K562 (cell line): ENCODE data around the gene CDC14A. TPM values are rescaled to one million over a fixed set of nuclear protein-coding genes. Genes with fewer than 3 reads are reported as not detected.
A peak's percentile ranks its signal among the peaks of the same experiment; 100 is the strongest.

Source experiments
- ATAC-seq: fragments of 200-7000 bp; cut with Tn5 transposase; 3 replicates; pipeline ENCODE4 v1.9.1; 2020; ENCODE audit warnings: moderate library complexity
- BruUV-seq: library from RNA; stranded (reverse); fragments of 400-500 nt; replicated peaks from 2 replicates; lab custom pipeline; 2021; lab: Mats Ljungman, UMichigan
- CTCF ChIA-PET: fragments of 300-600 bp; formaldehyde crosslinking; extraction: SDS; loops from one replicate; lab custom pipeline; 2021; ENCODE audit warnings: low intra/inter-chr PET ratio; lab: Yijun Ruan, JAX
- POLR2A ChIA-PET: fragments of 300-600, 350-650 bp; sonication (Branson Sonifier 250); formaldehyde crosslinking; extraction: SDS; loops from one replicate; lab custom pipeline; 2021; ENCODE audit warnings: antibody characterized with exemption, inconsistent platforms; lab: Yijun Ruan, JAX
- DNase-seq, 4 experiments: peaks; one replicate each; pipeline versions ENCODE4 v3.0.0 to v3.0.0-alpha.2; 2011 to 2018; ENCODE audit warnings: low spot score in 3 of 4, mixed read lengths in 3 of 4; ENCODE audit errors: extremely low read depth in 1 of 4
- FAIRE-seq: peaks from 2 replicates; lab custom pipeline; 2011; peaks lifted over from hg19 to GRCh38; lab: Jason Lieb, UNC
- H2AFZ ChIP-seq: 2 replicates; pipeline ENCODE4 v1.6.0; 2011; ENCODE audit warnings: low read depth, low read length, control low read depth, inconsistent platforms
- H3K27ac ChIP-seq: fragments of 200-600 bp; 3 replicates; pipeline ENCODE4 v1.8.0; 2011; ENCODE audit warnings: low read depth, mild to moderate bottlenecking, control low read depth, inconsistent platforms, low read length, moderate library complexity, mixed read lengths; ENCODE audit errors: extremely low read depth
- H3K27me3 ChIP-seq, 2 experiments: fragments of 300-600 bp in 1 of 2; 2 replicates in 1 of 2; 3 replicates in 1 of 2; pipeline versions ENCODE4 v1.6.0 to v1.8.0; 2011; ENCODE audit warnings: inconsistent platforms in 2 of 2, low read length in 2 of 2, mild to moderate bottlenecking in 1 of 2, mixed read lengths in 1 of 2, moderate library complexity in 1 of 2; ENCODE audit not compliant: control insufficient read depth in 2 of 2, insufficient read depth in 2 of 2
- H3K36me3 ChIP-seq: fragments of 300-600 bp; 3 replicates; pipeline ENCODE4 v1.8.0; 2011; ENCODE audit warnings: mild to moderate bottlenecking, low read length, inconsistent platforms; ENCODE audit not compliant: control insufficient read depth, insufficient read depth
- H3K4me1 ChIP-seq, 2 experiments: fragments of 200-600 bp in 1 of 2; replicated peaks in 1 of 2; 2 replicates in 1 of 2; 3 replicates in 1 of 2; pipeline versions ENCODE4 v1.5.1 to v1.8.0; 2011; ENCODE audit warnings: inconsistent platforms in 2 of 2, low read length in 2 of 2, mild to moderate bottlenecking in 1 of 2, mixed read lengths in 1 of 2, moderate library complexity in 1 of 2; ENCODE audit not compliant: control insufficient read depth in 2 of 2, insufficient read depth in 2 of 2
- H3K4me2 ChIP-seq: 2 replicates; pipeline ENCODE4 v1.6.1; 2011; ENCODE audit warnings: low read length, control low read depth, inconsistent platforms, mixed read lengths; ENCODE audit not compliant: insufficient read depth
- H3K4me3 ChIP-seq: fragments of 200-600 bp; sonication (generic), shearing (Covaris generic); 2 replicates; pipeline ENCODE4 v1.5.1; 2016; ENCODE audit warnings: control low read depth, inconsistent platforms
- H3K79me2 ChIP-seq: fragments of 200-600 bp; 3 replicates; pipeline ENCODE4 v1.8.0; 2011; ENCODE audit warnings: low read length, inconsistent platforms; ENCODE audit not compliant: control insufficient read depth, insufficient read depth
- H3K9ac ChIP-seq, 2 experiments: 2 replicates each; pipeline versions ENCODE4 v1.6.0 to v1.6.1; 2011; ENCODE audit warnings: low read depth in 2 of 2, low read length in 2 of 2, control low read depth in 1 of 2, inconsistent platforms in 1 of 2, mild to moderate bottlenecking in 1 of 2, mixed read lengths in 1 of 2; ENCODE audit not compliant: insufficient read depth in 1 of 2
- H3K9me1 ChIP-seq: one replicate; pipeline ENCODE4 v1.6.0; 2011; ENCODE audit warnings: inconsistent platforms, mild to moderate bottlenecking, low read length, moderate library complexity; ENCODE audit not compliant: control insufficient read depth, insufficient read depth
- H3K9me3 ChIP-seq: replicated peaks from 2 replicates; pipeline ENCODE4 v1.5.1; 2011; ENCODE audit warnings: low read depth, low read length, inconsistent platforms; ENCODE audit not compliant: control insufficient read depth, insufficient read depth
- H4K20me1 ChIP-seq: replicated peaks from 2 replicates; pipeline ENCODE4 v1.6.1; 2011; ENCODE audit warnings: low read length, inconsistent platforms, mixed read lengths; ENCODE audit not compliant: control insufficient read depth, insufficient read depth
- BACH1 ChIP-seq: fragments of 200-800 bp; sonication (Bioruptor generic); IDR thresholded peaks from 2 replicates; pipeline ENCODE4 v1.6.1; 2016; ENCODE audit warnings: missing genetic modification characterization, missing compliant biosample characterization
- DPF2 ChIP-seq: fragments of 450-650 bp; IDR thresholded peaks from 2 replicates; pipeline ENCODE4 v1.6.1; 2016
- EZH2 ChIP-seq: IDR thresholded peaks from 2 replicates; pipeline ENCODE4 v1.6.1; 2012; ENCODE audit warnings: low read depth, mild to moderate bottlenecking, inconsistent platforms, low read length, borderline replicate concordance
- MCM3 ChIP-seq: fragments of 450-650 bp; IDR thresholded peaks from 2 replicates; pipeline ENCODE4 v1.6.1; 2016
- NFIC ChIP-seq: fragments of 450-650 bp; IDR thresholded peaks from 2 replicates; pipeline ENCODE4 v1.6.1; 2017; ENCODE audit warnings: mild to moderate bottlenecking, inconsistent platforms
- NFYB ChIP-seq: IDR thresholded peaks from 2 replicates; pipeline ENCODE4 v1.6.1; 2011; ENCODE audit warnings: mild to moderate bottlenecking, moderate library complexity; ENCODE audit not compliant: insufficient read length; ENCODE audit errors: extremely low read depth
- ZNF184 ChIP-seq: sonication (generic); formaldehyde crosslinking; IDR thresholded peaks from 2 replicates; pipeline ENCODE4 v1.5.0; 2020; ENCODE audit warnings: missing genetic modification reagents
- WGBS: fragments of 100-300 bp; shearing (Covaris generic); methylation state at CpG from one replicate; pipeline ENCODE4 v1.1.6; 2016; ENCODE audit warnings: low coverage, mixed read lengths; ENCODE audit not compliant: insufficient coverage; ENCODE audit errors: missing lambda C conversion rate; 5-methylcytosine and 5-hydroxymethylcytosine counted together
- in situ Hi-C: fragments of 300-500 bp; cut with MboI; formaldehyde crosslinking; loops from 4 replicates; pipeline ENCODE4 v1.15.0; 2018; ENCODE audit warnings: inconsistent platforms, mixed read lengths
- intact Hi-C: fragments of 100-400 bp; cut with micrococcal nuclease; formaldehyde crosslinking; loops from 2 replicates; pipeline ENCODE4 v1.14.2; 2022
- polyA plus RNA-seq, 8 experiments: library from polyadenylated mRNA; depleted of rRNA in 4 of 8; stranded (reverse) in 5 of 8; unstranded in 3 of 8; fragments of >200 nt; fragmentation: Nextera tagmentation in 2 of 8; fragmentation: Illumina TruSeq in 1 of 8; extraction: Ambion mirVana in 2 of 8; extraction: Trizol in 1 of 8; gene quantifications; 2 replicates each; pipeline versions ENCODE4 v1.2.1 to v1.2.3, GENCODE V29; 2011 to 2014; ENCODE audit warnings: inconsistent platforms in 1 of 8, missing spikeins in 1 of 8
- total RNA-seq, 7 experiments: library from RNA; depleted of rRNA in 6 of 7; stranded (reverse); fragments of >200 nt in 6 of 7; fragmentation: Illumina TruSeq in 2 of 7; extraction: Trizol in 2 of 7; gene quantifications; 2 replicates each; pipeline versions ENCODE4 v1.2.1 to v1.2.3, GENCODE V29; 2011 to 2021; ENCODE audit warnings: low replicate concordance in 1 of 7

Gene CDC14A
- total and polyA plus RNA-seq, 9 of the 15 experiments (the other 6 are each of a cell fraction or from before 2014, with no cell fraction given), result 17.0 to 74.3 (median 33.4) TPM

DNA sequence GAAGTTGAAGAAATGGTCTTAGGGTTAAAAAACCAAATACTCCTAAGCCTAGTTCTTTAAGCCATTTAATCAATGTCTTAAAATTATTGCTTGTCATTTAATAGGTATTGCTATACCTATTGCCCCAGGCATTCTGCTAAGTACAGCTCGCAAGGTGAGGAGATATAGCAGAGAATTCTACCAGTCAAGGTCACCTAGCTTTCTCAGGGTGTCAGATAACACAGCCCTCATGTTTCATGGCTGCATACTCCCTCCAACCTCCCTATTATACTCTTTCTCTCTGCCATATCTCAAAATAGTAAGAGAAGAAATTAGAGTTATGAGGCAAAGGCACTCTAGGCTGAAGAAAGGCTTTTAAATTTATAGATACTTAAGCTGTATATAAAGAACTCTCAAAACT, 117.3 kb downstream of the CDC14A start:
- 88% methylated on average over 1 of the region's 1 CpG for WGBS

DNA sequence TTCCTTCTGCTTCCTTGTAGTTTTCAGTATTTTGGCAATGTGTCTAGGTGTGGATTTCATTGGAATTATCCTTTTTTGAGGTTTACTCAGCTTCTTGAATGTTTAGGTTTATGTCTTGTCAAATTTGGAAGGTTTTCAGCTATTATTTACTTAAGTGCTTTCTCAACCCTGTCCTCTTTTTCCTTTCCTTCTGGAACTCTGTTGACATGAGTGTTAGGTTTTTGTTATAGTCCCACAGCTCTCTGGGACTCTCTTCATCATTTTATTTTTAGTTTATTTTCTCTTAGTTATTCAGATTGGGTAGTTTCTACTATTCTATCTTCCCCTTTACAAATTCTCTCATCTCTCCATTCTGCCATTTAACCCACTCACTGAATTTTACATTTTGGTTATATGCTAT, 122.5 kb downstream of the CDC14A start:
- Histone ChIP-seq H3K27me3 (no peaks in the 10 kb centered on the region), H4K20me1 (no peaks in the 10 kb centered on the region), H3K27ac (no peak overlapping the region), H3K36me3 (peaks cover 64% of the 10 kb centered on the region), H3K4me3 (no peak overlapping the region), H2AFZ (no peak overlapping the region), H3K4me2 (no peak overlapping the region), H3K4me1 (no peaks in the 10 kb centered on the region), H3K9ac (no peak overlapping the region), H3K79me2 (peaks cover 16% of the 10 kb centered on the region; the same call in 1 of the 3 replicates), H3K9me1 (no peaks in the 10 kb centered on the region), H3K9me3 (no peaks in the 10 kb centered on the region)
- ChIA-PET POLR2A (no interaction called here), CTCF (no interaction called here)
- DNase-seq (no peak), ATAC-seq (no peak), FAIRE-seq (no peak)
- no TSS peak for BruUV-seq
- in situ Hi-C loops, result loop anchor here (25.0 kb wide), 1 partner anchor 387 kb away; no protein-coding TSS in a partner anchor
- TF ChIP-seq NFIC, result no peak
- no peak for TF ChIP-seq ZNF184
- intact Hi-C loops, result no loop called here

More for the DNA sequence above, 117.3 kb downstream of the CDC14A start:
- no peaks in the 10 kb centered on the region for H3K9me1 ChIP-seq
- TF ChIP-seq NFYB, result no peak
- TF ChIP-seq MCM3, result no peak
- TF ChIP-seq BACH1 (tag), result no peak
- TF ChIP-seq EZH2, result no peak
- TF ChIP-seq DPF2, result no peak
- no peak overlapping the region for H3K4me3 ChIP-seq
- intact Hi-C loops, result no loop called here
- ChIA-PET CTCF (no interaction called here), POLR2A (interaction anchor here (0.5 to 1.6 kb wide), 2 partner anchors 10 to 383 kb away, joined by 3 to 8 read pairs; no protein-coding TSS in a partner anchor)
- H3K27ac ChIP-seq, result no peak overlapping the region
- no peak for FAIRE-seq
- BruUV-seq, result no TSS peak
- peaks cover 75% of the 10 kb centered on the region for H3K36me3 ChIP-seq
- peak; percentile 49; the same call in 1 of the 3 replicates for ATAC-seq
- no peak overlapping the region for H2AFZ ChIP-seq
- in situ Hi-C loops, result no loop called here
- no peak for DNase-seq
- H3K9me3 ChIP-seq, result no peaks in the 10 kb centered on the region
- no peak overlapping the region for H3K4me2 ChIP-seq
- no peaks in the 10 kb centered on the region for H4K20me1 ChIP-seq
- H3K9ac ChIP-seq, result no peak overlapping the region
- peaks cover 10% of the 10 kb centered on the region; the same call in 1 of the 3 replicates for H3K79me2 ChIP-seq
- H3K4me1 ChIP-seq, result no peaks in the 10 kb centered on the region
- no peaks in the 10 kb centered on the region for H3K27me3 ChIP-seq
